DND-41 (cell line): ENCODE results near the gene LCN12.
A peak's percentile ranks its signal among the peaks of the same experiment; 100 is the strongest.

Experiments used
- ATAC-seq: fragments of 200-7000 bp; cut with Tn5 transposase; 3 replicates; pipeline ENCODE4 v1.9.1; 2021; ENCODE audit warnings: low read depth; ENCODE audit not compliant: insufficient read depth
- DNase-seq: peaks from one replicate; pipeline ENCODE4 v3.0.0-alpha.2; 2020
- H2AFZ ChIP-seq: 2 replicates; pipeline ENCODE4 v1.6.0; 2012; ENCODE audit warnings: low read depth, low read length
- H3K27ac ChIP-seq: 2 replicates; pipeline ENCODE4 v1.5.1; 2012; ENCODE audit warnings: low read length, inconsistent platforms
- H3K27me3 ChIP-seq: fragments of 200-600 bp; sonication (generic); 2 replicates; pipeline ENCODE4 v1.6.0; 2012; ENCODE audit warnings: low read length, mild to moderate bottlenecking, inconsistent platforms; ENCODE audit not compliant: insufficient read depth, poor library complexity
- H3K36me3 ChIP-seq: 2 replicates; pipeline ENCODE4 v1.5.1; 2012; ENCODE audit warnings: low read length, inconsistent platforms; ENCODE audit not compliant: insufficient read depth
- H3K4me1 ChIP-seq: 2 replicates; pipeline ENCODE4 v1.5.1; 2012; ENCODE audit warnings: mild to moderate bottlenecking, low read length; ENCODE audit not compliant: insufficient read depth
- H3K4me2 ChIP-seq: 2 replicates; pipeline ENCODE4 v1.6.0; 2012; ENCODE audit warnings: mild to moderate bottlenecking, moderate library complexity, low read length, inconsistent platforms; ENCODE audit not compliant: insufficient read depth
- H3K4me3 ChIP-seq, 2 experiments: fragments of 200-600 bp in 1 of 2; shearing (Covaris generic) in 1 of 2; 2 replicates each; pipeline ENCODE4 v1.5.1; 2012 to 2016; ENCODE audit warnings: inconsistent platforms in 2 of 2, low read length in 2 of 2, mild to moderate bottlenecking in 2 of 2, low read depth in 1 of 2, moderate library complexity in 1 of 2
- H3K79me2 ChIP-seq: 2 replicates; pipeline ENCODE4 v1.6.0; 2012; ENCODE audit warnings: low read length, inconsistent platforms; ENCODE audit not compliant: insufficient read depth
- H3K9ac ChIP-seq: 2 replicates; pipeline ENCODE4 v1.6.0; 2012; ENCODE audit warnings: low read depth, mild to moderate bottlenecking, inconsistent platforms, low read length, moderate library complexity
- H3K9me3 ChIP-seq: 2 replicates; pipeline ENCODE4 v1.5.1; 2012; ENCODE audit warnings: low read length, moderate library complexity, mild to moderate bottlenecking, inconsistent platforms; ENCODE audit not compliant: insufficient read depth, severe bottlenecking
- H4K20me1 ChIP-seq: 2 replicates; pipeline ENCODE4 v1.6.0; 2012; ENCODE audit warnings: low read length; ENCODE audit not compliant: insufficient read depth
- EZH2 ChIP-seq: IDR thresholded peaks from 3 replicates; pipeline ENCODE4 v1.6.1; 2012; ENCODE audit warnings: borderline replicate concordance, low read depth, mild to moderate bottlenecking, moderate library complexity, low read length, inconsistent platforms; ENCODE audit not compliant: severe bottlenecking
- TF ChIP-seq, protein P1 (sequence below): IDR thresholded peaks from 2 replicates; pipeline ENCODE4 v1.5.1; 2012; ENCODE audit warnings: borderline replicate concordance, low read length, moderate library complexity, mild to moderate bottlenecking; ENCODE audit not compliant: poor library complexity, severe bottlenecking; ENCODE audit errors: extremely low read depth

The LCN12 gene

DNA sequence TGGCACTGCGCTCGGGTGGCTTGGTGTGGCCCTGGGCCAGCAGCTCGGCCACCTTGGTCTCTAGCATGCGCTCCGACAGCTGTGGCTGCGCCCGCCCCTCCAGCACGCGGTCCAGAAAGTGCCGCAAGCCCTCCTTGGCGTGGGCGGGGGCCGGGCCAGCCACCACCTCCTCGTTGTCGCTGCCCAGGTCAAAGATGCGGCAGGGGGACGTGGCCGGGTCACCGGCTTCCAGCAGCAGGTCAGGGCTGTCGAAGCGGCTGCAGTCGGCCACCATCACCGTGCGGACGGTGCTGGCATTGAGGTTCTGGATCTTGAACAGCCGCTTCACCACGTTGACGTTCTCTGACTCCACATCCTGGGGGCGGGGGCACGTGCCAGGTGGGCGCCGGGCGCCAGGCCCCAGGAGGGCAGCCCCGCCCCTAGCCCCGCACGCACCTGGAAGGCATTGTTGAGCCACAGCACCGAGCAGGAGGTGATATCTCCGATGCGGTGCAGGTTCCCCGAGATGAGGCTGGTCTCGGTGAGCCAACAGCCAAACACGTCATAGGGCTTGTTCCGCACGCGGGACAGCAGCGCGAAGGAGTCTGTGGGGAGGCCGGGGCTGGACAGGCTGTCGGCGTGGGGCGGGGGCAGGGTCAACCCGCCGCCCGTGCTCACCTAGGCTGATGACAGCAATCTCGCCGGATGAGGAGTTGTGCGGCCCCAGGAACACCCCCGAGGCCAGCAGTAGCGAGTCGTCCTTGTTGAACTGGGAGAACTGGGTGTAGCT is 9.8 kb upstream of the LCN12 start:
- TF ChIP-seq EZH2: no peak
- TF ChIP-seq, protein P1, sequence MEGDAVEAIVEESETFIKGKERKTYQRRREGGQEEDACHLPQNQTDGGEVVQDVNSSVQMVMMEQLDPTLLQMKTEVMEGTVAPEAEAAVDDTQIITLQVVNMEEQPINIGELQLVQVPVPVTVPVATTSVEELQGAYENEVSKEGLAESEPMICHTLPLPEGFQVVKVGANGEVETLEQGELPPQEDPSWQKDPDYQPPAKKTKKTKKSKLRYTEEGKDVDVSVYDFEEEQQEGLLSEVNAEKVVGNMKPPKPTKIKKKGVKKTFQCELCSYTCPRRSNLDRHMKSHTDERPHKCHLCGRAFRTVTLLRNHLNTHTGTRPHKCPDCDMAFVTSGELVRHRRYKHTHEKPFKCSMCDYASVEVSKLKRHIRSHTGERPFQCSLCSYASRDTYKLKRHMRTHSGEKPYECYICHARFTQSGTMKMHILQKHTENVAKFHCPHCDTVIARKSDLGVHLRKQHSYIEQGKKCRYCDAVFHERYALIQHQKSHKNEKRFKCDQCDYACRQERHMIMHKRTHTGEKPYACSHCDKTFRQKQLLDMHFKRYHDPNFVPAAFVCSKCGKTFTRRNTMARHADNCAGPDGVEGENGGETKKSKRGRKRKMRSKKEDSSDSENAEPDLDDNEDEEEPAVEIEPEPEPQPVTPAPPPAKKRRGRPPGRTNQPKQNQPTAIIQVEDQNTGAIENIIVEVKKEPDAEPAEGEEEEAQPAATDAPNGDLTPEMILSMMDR: no peak
- Histone ChIP-seq H3K4me3 (peak overlapping the region in 1 of 2 experiments; percentile 30; a peak in 1 of 4 replicates), H4K20me1 (peaks cover 23% of the 10 kb centered on the region), H2AFZ (no peak overlapping the region), H3K36me3 (peaks cover 41% of the 10 kb centered on the region), H3K9ac (peak overlapping the region; percentile 89; the same call in 1 of the 2 replicates), H3K79me2 (peaks cover 23% of the 10 kb centered on the region), H3K4me1 (peaks cover 27% of the 10 kb centered on the region), H3K27ac (no peak overlapping the region), H3K9me3 (no peaks in the 10 kb centered on the region), H3K4me2 (peak overlapping the region; percentile 91), H3K27me3 (no peaks in the 10 kb centered on the region)
- DNase-seq: no peak
- ATAC-seq: no peak

DNA sequence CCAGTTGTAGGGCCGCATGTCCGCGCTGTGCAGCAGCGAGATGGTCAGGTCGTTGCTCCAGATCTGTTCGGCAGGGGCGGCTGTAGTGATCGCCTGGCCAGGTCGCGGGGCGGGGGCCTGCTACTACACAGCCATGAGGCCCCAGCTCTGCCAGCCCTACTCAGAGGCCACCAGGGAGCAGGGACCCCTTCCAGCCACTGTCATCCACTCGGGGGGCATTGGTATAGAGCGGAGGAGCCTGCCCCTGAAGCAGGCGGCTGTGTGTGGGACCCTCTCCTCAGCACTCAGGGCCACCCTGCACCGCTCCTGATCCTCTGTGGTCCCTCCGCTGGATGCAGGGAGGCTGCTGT is 9.2 kb upstream of the LCN12 start:
- ATAC-seq: no peak
- TF ChIP-seq, protein P1: no peak
- TF ChIP-seq EZH2: no peak
- Histone ChIP-seq H4K20me1 (peaks cover 17% of the 10 kb centered on the region), H3K36me3 (peaks cover 36% of the 10 kb centered on the region), H3K9me3 (no peaks in the 10 kb centered on the region), H3K4me2 (peak overlapping the region; percentile 91), H3K4me1 (peaks cover 27% of the 10 kb centered on the region), H3K9ac (peak overlapping the region; percentile 89; the same call in 1 of the 2 replicates), H2AFZ (no peak overlapping the region), H3K27ac (no peak overlapping the region), H3K4me3 (peak overlapping the region in 1 of 2 experiments; percentile 30; a peak in 1 of 4 replicates), H3K79me2 (peaks cover 23% of the 10 kb centered on the region), H3K27me3 (no peaks in the 10 kb centered on the region)
- DNase-seq: no peak

DNA sequence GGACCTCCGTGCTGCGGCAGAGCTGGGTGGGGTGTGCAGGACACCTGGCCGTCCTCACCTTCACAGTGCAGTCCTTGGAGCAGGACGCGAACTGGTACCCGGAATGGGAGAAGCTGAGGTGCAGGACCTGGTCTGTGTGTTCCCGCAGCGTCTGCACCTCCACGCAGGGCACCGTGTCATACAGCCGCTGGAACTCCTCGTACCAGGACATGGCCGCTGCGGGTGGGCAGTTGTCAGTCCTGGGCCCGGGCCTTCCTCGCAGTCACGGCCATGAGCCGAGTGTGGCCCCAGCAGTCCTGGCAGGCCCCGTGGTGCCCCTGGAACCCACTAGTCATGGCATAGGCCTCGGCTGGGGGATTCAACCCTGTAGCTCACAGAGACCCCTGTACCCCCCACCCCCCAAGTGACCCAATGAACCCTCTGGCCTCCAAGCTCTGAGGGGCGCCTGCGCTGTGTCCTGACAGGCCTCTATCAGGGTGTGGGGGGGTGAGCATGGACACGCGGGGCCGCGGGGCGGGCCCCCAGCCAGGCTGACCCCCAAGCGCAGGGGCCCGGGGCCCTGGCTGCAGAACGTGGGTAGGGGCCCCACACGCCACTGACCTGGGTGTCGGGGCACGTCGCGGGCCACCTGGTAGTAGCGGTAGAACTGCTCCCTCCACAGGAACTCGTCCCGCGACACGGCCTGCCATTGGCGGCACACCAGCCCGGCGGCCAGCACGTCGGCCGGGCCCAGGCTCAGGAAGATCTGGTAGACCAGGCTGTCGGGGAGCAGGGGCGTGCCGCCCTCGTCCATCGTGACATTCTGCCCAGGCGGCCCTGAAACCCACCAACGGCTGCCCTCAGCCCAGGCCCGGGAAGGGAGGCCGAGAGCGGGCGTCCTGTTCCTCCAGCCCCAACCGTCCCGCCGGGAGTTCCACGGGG is 8.5 kb upstream of the LCN12 start:
- peak; percentile 38 for DNase-seq
- peaks cover 27% of the 10 kb centered on the region for H3K4me1 ChIP-seq
- H3K27ac ChIP-seq: peak overlapping the region; percentile 84
- peaks cover 23% of the 10 kb centered on the region for H3K79me2 ChIP-seq
- H3K9ac ChIP-seq: peak overlapping the region; percentile 89
- peak overlapping the region; percentile 71; the same call in 1 of the 2 replicates for H2AFZ ChIP-seq
- H3K9me3 ChIP-seq: no peaks in the 10 kb centered on the region
- H3K4me2 ChIP-seq: peak overlapping the region; percentile 91
- ATAC-seq: peak; percentile 20
- H3K4me3 ChIP-seq: peak overlapping the region; percentile 82 to 94; a peak in 3 of 4 replicates
- H3K36me3 ChIP-seq: peaks cover 34% of the 10 kb centered on the region
- peaks cover 17% of the 10 kb centered on the region for H4K20me1 ChIP-seq
- H3K27me3 ChIP-seq: no peaks in the 10 kb centered on the region
- TF ChIP-seq, protein P1: no peak
- no peak for TF ChIP-seq EZH2
